ENCODE data around the gene STX7. TPM values are rescaled to one million over a fixed set of nuclear protein-coding genes. Genes with fewer than 3 reads are reported as not detected.

STX7 gene
- total RNA-seq, 4 donors from 2014 or later, result 22.3 to 82.9 (median 67.5) TPM

DNA sequence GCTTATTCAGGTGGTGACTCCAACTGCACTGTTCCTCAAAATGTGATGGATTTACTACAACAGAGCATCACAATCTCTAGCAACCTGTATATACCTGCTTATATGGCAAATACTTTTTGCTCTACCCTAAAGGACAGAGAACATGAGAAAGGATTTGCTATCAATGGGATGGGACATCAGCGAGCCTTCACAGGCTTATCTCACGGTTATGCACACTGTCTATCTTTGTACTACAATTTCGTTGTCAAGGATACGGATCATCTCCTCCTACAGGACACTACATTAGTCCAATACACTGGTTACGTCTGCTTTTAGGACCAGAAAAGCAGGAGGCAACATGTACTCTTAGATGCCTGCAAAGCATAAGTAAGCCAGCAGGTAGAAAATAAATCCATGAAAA lies 34.2 kb downstream of the STX7 start:
- Histone ChIP-seq H3K4me1 (peaks cover 0 to 14% of the 10 kb centered on the region in 2 donors), H3K27me3 (no peaks in the 10 kb centered on the region), H3K4me3 (no peak overlapping the region), H3K36me3 (no peaks in the 10 kb centered on the region), H3K9me3 (no peaks in the 10 kb centered on the region), H3K27ac (no peak overlapping the region)
- no peak for TF ChIP-seq POLR2A (IDR thresholded peaks at IDR 0.05)
- TF ChIP-seq, protein P1, sequence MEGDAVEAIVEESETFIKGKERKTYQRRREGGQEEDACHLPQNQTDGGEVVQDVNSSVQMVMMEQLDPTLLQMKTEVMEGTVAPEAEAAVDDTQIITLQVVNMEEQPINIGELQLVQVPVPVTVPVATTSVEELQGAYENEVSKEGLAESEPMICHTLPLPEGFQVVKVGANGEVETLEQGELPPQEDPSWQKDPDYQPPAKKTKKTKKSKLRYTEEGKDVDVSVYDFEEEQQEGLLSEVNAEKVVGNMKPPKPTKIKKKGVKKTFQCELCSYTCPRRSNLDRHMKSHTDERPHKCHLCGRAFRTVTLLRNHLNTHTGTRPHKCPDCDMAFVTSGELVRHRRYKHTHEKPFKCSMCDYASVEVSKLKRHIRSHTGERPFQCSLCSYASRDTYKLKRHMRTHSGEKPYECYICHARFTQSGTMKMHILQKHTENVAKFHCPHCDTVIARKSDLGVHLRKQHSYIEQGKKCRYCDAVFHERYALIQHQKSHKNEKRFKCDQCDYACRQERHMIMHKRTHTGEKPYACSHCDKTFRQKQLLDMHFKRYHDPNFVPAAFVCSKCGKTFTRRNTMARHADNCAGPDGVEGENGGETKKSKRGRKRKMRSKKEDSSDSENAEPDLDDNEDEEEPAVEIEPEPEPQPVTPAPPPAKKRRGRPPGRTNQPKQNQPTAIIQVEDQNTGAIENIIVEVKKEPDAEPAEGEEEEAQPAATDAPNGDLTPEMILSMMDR (IDR thresholded peaks at IDR 0.05), result no peak
- no peak for DNase-seq
- intact Hi-C loops (cut with DNase I; ENCODE audit: low total_unique reads), result no loop called here

DNA sequence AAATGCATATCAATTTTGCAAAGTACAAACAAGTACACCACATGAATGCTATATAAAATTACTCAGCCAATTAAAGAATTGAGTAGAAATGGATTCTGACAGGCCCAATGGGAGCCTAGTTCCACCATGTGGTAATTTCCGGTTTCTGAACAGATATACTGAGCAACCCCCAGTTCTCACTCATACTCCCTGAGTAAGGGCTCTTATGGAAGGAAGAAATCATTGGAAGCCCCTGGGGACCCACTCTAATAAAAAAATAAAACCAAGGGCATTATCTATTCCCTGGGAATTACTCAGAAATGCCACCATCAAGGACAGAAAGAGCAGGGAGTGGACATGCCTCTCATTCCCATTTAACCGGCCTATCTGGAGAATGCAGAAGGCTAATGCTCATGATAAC lies 34.6 kb downstream of the STX7 start:
- H3K4me1 ChIP-seq, result peaks cover 0 to 11% of the 10 kb centered on the region in 2 donors
- no peaks in the 10 kb centered on the region for H3K9me3 ChIP-seq
- DNase-seq, result no peak
- H3K27me3 ChIP-seq, result no peaks in the 10 kb centered on the region
- H3K4me3 ChIP-seq, result no peak overlapping the region
- no peaks in the 10 kb centered on the region for H3K36me3 ChIP-seq
- intact Hi-C loops (cut with DNase I; ENCODE audit: low total_unique reads), result no loop called here
- TF ChIP-seq POLR2A (IDR thresholded peaks at IDR 0.05), result no peak
- TF ChIP-seq, protein P1 (IDR thresholded peaks at IDR 0.05), result no peak
- no peak overlapping the region for H3K27ac ChIP-seq

DNA sequence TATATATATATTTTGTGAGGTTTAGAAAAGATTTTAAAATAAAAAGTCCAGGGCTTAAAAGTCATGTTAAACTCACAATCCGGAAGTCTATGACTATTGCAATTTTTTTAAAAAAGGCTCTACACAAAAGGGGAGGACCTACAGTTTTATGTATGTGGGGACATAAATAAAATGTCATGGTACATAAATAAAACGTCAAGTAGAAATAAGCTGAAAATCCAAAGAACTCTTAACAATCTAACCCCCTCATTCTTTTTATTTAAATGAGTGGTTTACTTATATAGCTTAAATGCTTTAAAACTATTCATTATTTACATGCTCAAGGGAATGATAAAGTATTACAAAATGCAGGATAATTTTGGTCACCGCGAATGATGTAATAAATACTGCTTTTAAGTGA lies 36.2 kb downstream of the STX7 start:
- no peak for DNase-seq
- TF ChIP-seq, protein P1 (IDR thresholded peaks at IDR 0.05), result no peak
- no peak for TF ChIP-seq POLR2A (IDR thresholded peaks at IDR 0.05)
- no peak overlapping the region for H3K4me3 ChIP-seq
- H3K4me1 ChIP-seq, result no peaks in the 10 kb centered on the region
- no peak overlapping the region for H3K27ac ChIP-seq
- no peaks in the 10 kb centered on the region for H3K36me3 ChIP-seq
- no peaks in the 10 kb centered on the region for H3K9me3 ChIP-seq
- no peaks in the 10 kb centered on the region for H3K27me3 ChIP-seq
- intact Hi-C loops (cut with DNase I; ENCODE audit: low total_unique reads), result no loop called here

DNA sequence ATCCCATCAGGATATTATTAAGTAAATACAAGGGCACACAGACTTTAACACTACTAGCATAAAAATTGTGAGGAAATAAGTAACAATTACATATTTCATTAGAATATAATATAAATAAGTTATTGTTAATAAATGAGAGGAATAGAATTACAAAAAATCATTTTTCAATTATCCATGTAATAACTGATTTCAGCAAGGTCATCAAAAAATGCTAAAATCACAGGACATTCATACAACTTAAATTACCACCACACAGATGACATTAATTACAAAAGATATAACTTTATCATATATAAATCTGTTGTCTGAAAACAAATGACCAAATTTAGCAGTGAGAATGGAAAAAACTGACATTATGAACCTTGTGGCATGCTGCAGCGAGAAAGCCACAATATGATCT lies 37.0 kb downstream of the STX7 start:
- Histone ChIP-seq H3K9me3 (no peaks in the 10 kb centered on the region), H3K4me1 (no peaks in the 10 kb centered on the region), H3K27me3 (no peaks in the 10 kb centered on the region), H3K4me3 (no peak overlapping the region), H3K27ac (no peak overlapping the region), H3K36me3 (no peaks in the 10 kb centered on the region)
- DNase-seq, result no peak
- TF ChIP-seq, protein P1 (IDR thresholded peaks at IDR 0.05), result no peak
- TF ChIP-seq POLR2A (IDR thresholded peaks at IDR 0.05), result no peak
- intact Hi-C loops (cut with DNase I; ENCODE audit: low total_unique reads), result no loop called here

DNA sequence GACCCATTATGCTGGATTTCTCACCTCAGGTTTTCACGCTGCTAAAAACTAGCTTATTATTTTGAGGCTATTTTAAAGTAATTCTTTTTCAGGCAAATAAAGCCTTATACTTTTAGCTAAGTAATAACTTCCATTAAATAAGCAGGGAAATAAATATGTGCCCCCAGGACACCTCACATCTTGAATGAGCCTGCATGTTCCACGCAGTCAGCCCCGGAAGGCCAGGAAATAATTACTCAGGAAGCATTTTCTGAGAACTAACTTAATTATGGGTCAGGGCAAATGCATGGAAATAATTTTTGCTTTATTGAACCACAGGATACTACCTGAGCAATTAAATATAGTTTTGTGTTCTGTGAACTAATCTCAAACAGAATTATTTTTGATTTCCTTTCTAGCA lies 41.1 kb downstream of the STX7 start:
- H3K27ac ChIP-seq, result no peak overlapping the region
- intact Hi-C loops (cut with DNase I; ENCODE audit: low total_unique reads), result no loop called here
- no peaks in the 10 kb centered on the region for H3K27me3 ChIP-seq
- no peak for DNase-seq
- no peak overlapping the region for H3K4me3 ChIP-seq
- no peaks in the 10 kb centered on the region for H3K4me1 ChIP-seq
- TF ChIP-seq, protein P1 (IDR thresholded peaks at IDR 0.05), result no peak
- no peak for TF ChIP-seq POLR2A (IDR thresholded peaks at IDR 0.05)
- no peaks in the 10 kb centered on the region for H3K36me3 ChIP-seq
- no peaks in the 10 kb centered on the region for H3K9me3 ChIP-seq

All from uterus (tissue), 4 donors.